ENCODE measurements around the gene ZMIZ1.
A peak's percentile ranks its signal among the peaks of the same experiment; 100 is the strongest.
"Not testable (repeated sequence)": the region's sequence is repeated elsewhere in the genome, so short reads cannot be mapped to it uniquely, and the experiment has no call there.

Gene ZMIZ1

DNA sequence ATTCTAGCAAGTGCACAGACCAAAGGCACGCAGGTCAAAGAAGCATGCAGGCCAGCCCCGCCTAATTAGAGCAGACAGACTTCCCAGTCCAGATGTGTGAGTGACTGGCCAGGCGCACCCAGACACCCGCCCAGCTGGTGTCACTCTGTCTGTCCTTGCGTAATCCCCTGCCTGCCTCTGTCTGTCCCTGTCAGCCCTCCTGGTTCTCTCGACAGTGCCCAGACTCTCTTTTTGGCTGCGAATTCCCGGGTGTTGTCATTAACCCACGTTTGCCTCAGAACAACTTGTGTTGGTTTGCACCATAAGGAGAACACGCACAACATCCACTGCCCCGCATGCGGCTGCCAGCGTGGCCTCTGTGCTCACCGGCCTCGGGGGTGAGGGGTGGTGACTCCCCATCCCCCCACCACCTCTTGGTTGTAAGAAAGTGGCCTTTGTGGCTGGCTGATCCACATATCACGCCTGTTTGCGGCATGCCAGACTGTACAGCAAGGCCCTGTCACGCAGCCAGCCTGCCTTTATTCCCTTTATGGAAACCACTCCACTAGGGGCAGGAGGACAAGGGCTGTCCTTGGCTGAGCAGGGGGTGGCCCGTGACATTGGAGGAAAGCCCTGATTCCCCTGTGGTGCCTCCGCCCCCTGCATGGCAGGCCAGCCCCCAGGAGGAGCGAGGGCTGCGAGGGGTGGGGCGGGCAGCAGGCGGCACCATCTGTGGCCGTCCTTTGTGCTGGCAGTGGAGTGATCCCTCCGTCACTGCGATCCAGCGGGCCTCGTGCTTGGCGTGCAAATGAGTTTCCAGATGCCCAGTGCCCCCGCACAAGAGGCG lies 205.7 kb downstream of the ZMIZ1 start:
- DNase-seq = peak; percentile 86

DNA sequence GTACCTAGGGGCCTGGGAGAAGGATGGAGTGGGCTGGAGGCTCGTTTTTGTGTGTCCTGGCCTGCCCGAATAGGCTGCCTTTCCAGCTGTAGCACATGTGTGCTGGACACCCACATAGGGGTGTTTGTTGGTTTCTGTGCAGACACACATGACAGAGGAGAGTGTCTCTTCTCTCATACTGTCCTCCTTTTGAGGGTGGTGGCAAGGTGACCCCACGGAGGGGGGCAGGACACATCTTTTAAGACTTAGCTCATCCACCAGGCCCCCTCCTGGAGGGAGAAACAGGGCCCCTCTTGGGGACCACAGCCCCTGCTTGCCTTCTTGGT lies 206.3 kb downstream of the ZMIZ1 start:
- no peak for DNase-seq

DNA sequence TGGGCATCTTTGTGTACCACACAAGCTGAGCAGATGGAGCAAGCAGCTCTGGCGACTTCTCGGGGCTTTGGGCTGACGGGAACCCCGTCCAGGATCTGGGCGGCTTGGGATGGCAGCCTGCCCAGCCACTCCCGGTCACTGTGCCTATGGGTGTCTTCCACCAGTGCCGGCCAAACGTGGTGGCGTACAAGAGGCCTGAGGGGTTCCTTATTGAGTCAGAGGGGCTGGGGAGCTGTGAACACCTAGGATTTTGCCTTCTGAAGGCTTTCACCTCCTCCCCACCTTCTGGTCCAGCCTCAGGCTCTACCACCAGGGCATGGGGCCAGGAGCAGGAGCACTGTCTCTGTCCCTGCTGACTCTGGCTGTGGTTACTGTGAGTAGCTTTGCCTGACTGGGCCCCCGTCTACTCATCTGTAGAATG lies 206.7 kb downstream of the ZMIZ1 start:
- DNase-seq = no peak

DNA sequence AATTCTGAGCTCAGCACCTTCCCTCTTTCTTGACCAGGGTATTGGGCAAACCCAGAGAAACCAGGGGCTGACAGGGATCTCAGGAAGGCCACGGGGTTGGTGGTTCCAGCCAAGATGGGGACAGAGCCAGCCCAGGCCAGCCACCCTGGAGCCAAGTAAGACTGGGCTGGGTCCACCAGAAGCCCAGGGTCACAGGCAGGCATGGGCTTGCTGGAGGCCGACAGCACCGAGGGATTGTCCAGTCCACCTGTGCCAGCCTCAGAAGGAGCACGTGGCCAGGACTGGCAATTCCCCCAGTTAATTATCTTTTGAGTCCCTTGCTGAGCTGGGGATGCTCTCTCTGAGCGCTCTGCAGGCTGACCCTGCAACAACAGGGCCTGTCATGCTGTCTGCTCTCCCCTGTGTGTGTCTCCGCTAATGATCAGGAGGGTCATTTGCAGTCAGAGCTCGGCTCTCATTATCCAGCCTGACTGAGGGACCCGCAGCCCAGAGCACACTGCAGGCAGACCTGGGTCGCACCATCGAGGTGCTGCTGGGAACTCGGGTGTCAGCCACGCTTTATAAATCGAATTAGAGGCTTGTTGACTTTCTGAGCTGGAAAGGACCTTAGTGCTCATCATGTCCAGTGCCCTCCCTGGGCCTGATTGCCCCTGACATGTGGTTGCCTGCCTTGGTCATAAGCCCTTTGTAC lies 209.0 kb downstream of the ZMIZ1 start:
- no peak for DNase-seq

DNA sequence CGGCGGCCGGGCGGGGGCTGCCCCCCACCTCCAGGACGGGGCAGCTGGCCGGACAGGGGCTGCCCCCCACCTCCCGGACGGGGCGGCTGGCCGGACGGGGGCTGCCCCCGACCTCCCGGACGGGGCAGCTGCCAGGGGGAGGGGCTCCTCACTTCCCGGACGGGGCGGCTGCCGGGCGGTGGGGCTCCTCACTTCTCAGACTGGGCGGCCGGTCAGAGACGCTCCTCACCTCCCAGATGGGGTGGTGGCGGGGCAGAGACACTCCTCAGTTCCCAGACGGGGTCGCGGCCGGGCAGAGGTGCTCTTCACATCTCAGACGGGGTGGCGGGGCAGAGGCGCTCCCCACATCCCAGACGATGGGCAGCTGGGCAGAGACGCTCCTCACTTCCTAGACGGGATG lies 210.3 kb downstream of the ZMIZ1 start:
- DNase-seq = not testable (repeated sequence)

DNA sequence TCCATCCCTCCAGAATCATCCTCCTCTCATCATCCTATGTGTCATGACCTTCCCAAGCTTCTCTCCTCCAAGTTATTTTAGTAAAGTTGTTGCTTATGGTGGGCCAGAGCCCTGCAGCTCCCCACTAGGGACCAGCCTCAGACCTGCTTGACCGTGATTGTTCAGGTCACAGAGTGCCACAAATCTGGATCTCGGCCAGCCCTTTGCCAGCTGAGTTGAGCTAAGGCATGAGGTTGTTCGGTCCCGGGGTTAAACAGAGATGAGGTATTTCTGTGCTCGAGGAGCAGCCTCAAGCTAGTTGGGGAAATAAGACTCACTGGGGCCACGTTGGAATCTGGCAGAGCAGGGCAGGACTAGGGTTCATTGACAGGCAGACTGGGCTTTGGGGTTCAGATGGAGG lies 212.2 kb downstream of the ZMIZ1 start:
- no peak for DNase-seq

DNA sequence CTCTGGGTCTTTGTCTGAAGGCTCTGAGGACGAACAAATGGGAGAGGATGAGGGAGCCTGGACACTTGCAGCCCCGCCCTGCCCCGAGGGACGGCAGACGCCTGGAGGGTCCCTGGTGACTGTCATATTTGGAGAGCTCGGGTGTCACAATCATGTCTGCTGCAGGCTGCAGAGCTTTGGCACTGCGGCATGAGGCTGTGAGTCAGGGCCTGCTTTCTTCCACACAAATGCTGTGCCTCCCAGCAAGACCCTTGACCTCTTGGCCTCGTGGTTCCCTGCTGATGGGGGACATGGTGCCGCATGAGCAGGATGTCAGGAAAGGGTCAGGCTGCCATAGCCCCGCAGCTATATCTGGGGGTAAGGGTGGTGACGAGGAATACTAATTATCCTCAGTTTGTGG lies 213.6 kb downstream of the ZMIZ1 start:
- DNase-seq = peak; percentile 83

DNA sequence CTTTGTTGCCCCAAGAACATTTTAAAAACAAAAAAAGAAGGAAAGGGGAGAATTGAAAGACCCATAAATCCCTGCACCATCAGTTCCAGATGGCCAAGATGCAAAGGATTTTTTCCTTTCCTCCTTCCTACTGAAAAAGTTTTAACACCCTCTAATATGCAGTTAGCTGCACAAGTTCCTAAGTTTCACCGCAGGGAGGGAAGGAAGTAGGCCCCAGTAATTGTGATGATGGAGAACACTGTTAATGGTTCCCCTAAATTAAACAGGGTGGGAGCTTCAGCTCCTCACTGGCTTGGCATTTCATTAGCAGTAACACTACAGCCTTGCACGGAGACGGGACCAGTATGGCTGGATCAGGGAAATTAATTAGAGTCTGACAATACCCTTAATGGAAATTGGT lies 214.8 kb downstream of the ZMIZ1 start:
- no peak for DNase-seq

DNA sequence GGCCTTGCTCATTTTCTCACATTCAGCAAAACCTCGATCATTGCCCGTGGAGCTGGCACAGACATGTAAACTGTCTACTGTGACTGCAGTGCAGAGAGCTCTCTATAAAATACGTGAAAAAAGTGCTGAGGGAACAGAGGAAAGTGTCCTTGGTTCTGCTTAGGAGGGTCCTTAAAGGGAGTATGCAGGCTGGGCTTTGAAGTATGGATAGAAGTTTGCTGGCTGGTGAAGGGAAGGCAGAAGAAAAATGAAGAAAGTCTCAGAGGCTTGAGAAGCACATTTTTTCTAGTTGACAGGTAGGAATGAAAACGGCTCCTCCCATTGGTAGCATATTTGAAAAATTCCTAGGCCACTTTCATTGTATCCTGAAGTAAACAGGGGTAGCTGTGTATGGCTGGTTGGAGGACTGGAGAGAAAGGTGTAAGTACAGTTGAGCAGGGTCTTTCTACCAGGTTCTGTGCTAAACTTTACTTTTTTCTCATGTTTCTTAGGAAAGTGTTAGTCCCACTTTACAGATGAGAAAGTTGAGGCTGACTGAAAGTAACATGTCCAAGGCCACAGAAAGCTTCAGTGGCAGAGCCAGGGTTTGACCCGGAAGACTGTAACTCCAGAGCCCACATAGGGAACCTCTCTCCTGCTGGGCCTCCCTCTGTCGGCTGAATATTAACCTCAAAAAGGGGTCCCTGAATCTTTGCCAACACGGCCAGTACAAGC lies 215.5 kb downstream of the ZMIZ1 start:
- no peak for DNase-seq

DNA sequence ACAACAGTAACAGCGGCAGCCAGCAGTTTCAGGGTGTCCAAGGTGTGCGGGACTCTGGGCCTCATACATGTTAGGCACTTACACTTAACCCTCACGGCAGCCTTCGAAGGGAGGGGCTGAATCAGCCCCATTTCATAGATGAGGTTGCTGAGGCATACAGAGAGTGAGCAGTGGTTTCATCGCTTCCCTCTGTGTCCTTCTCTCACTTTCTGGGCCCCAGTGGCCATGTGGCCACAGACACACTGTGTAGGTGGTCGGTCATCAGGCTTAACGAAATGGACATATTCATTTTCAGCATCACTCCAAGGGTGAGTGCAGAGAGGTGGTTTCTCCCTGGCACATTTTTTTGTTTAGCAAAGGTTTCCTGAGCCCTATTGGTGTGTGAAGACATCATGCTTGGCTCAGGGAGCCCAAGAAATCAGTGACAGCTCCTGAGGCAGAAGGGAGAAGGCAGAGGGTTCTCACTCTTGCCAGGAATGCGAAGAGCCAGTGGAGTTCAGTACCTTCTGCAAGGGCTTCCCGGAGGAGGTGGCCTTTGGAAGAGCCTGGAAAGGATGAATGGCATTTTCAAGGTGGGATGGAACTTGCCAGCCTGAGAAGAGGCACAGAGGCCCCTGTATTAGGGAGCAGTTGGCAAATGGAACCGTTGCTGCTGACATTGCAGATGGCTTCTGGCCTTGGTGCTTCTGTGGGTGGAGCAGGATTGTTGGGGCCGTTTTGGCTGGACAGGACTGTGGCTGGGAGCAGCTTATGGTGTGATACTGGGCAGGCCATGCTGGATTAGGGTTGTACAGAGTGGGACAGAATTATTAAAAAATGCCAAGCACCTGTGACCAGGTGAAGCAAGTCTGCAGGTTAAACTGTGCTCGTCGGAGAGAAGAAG lies 216.8 kb downstream of the ZMIZ1 start:
- DNase-seq = no peak

DNA sequence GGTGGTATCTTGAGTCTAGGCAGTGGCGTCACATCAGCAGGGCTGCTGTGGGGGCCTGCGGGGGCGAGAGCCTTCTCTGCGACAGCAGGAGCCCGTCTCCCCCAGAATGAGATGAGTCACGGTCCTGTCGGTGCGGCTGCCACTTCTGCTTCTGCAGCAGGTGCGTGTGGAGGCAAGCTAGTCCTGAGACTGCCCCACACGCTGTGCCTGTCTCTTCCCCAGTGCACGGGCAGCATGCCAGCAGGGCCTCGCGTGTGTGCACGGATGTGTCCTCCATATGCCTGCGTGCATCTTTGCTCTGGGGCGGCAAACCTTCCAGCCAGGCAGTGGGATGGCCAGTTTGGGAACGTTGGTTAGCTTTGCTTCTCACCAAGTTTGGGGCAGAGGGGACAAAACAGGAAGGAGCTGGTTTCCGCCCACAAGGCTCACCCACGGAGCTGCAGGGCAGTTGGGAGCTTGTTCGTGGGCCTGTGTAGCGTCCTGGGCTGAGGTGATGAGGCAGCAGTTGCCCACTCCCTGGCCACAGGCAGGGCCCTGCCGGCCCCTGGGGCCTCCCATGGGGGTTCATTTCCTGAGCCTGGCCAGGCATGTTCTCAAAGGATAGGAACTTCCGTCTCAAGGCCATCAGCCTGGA lies 217.7 kb downstream of the ZMIZ1 start:
- no peak for DNase-seq

DNA sequence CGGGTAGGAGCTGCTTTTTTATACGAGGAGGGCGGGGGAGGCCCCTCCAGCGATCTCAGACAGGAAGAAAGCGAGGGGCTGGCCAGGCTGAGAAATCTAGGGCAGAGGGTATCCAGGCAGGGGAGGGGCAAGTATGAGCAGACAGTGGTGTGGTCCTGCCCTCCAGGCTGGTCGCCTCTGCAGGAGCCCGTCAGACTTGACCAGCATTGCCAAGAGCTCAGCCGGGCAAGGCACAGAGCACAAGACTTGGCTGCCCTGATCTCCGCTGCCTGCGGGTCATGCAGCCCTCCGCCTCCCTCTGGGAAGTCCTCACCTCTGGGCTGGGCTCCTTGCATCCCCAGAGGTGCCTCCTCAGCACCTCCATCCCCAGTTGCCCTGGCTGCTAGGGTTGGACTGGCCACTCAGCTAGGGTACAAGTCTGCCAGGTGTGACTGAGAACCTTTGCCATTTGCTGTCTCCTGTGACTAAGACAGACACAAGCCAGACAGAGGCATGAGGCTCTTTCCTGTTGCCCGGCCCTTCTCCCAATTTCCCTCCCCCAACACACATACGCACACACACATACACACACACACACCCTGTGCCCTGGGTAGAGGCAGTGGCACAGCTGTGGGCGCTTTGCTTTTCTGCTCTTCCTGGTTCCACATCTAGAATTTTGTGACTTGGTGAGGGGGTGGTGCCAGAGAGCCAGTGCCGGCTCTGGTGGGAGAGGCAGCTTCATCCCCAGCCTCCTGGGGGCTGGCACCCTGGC lies 219.4 kb downstream of the ZMIZ1 start:
- DNase-seq = no peak

DNA sequence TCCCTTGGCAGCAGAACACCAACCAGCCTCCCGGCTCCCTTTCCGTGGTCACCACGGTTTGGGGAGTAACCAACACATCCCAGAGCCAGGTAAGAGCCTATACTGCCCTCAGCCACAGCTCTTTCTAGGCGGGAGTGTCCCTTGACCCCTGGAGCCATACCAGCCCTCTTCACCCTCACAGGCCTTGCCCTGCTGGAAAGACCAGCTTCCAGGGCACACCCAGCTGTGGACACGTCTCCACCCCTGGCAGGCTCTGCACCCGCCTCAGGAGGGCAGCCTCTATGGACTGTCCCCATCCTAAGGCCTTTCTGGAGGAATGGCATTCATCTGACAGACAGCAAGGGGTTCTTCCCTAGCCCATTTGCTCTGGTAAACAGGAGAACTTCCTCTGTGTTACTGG lies 221.0 kb downstream of the ZMIZ1 start:
- DNase-seq = no peak

DNA sequence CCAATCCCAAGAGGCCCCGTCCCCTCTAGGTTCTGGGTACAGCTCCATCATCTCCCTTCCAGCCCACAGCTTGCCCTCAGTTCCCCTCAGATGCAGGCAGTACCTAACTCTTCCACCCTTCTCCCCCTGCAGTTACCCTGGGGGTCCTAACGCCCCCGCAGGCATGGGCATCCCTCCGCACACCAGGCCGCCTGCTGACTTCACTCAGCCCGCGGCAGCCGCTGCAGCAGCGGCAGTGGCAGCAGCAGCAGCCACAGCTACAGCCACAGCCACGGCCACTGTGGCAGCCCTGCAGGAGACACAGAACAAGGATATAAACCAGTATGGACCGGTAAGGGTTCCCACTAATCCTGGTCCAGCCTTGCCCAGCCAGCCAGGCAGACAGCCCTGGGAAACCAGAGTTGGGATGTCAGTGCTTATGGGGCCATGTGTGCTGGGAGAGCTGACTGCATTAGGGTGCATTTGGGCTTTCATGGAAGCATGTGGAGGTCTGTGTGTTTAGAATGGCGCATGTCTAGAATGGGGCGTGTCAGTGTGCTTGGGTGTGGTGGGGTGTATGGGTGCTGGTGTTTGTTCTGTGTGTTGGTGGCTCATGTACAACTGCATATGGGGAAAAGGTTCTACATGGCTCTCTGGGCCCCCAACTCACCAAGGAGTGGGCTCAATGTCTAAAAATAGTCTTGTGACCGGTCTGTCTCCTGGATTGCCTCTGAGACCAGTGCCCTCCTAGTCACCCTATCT lies 223.4 kb downstream of the ZMIZ1 start:
- no peak for DNase-seq

DNA sequence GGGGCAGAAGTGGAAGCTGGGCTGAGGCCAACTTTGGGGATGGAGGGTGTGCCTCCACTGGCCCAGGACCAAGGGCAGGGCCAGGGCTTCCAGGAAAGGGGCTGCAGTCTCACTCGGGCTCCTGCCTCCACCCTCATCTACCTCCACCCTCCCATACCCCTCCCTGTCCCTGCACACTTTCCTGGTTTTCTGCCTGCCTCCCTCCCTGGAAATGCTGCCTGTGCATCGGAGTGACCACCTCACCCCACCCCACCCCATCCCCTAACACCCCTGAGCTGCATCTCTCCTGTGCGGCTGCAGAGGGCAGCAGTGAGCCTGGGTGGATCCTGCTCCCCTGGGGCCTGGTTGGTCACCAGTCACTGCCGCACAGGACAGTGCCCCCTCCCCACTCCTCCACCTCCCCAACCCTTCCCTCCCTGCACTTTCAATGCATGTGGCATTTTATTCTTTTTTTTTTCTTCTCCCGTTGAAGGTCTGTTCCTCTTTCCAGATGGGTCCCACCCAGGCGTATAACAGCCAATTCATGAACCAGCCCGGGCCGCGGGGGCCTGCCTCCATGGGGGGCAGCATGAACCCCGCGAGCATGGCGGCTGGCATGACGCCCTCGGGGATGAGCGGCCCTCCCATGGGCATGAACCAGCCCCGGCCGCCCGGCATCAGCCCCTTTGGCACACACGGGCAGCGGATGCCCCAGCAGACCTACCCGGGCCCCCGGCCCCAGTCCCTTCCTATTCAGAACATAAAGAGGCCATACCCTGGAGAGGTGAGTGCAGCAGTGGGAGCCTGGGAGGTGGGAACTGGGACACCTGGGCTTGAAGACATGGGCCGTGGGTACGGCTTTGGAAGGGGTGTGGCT lies 224.4 kb downstream of the ZMIZ1 start:
- peak; percentile 69 for DNase-seq

DNA sequence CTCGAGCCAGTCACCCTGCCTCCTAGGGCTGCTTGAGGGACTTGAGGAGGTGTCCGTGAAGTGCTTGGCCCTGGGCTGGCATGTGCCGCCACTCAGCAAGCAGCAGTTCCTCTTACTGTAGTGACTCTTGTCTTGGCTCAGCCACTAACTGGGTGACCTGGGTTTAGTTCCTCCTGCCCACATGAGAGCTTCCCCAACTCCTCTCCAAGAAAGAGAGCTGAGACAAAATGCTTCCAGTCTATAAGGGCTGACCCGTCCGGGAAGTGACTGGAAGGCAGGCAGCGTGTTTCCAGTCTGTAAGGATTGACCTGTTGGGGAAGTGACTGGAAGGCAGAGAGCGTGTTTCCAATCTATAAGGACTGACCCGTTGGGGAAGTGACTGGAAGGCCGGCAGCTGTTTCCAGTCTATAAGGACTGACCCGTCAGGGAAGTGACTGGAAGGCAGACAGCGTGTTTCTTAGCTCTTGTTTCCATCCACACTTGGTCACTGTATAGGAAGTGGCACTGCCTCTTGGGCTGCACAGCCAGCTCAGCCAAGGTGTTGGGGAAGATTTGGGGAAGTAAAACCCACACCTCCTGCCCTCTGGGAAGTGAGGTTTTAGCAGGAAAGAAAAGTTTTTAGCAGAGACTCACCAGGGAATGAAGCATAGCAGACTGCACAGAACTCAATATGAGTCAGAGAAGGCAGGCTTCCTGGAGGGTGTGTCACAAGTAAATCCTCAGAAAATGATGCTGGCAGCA lies 225.2 kb downstream of the ZMIZ1 start:
- DNase-seq = no peak

DNA sequence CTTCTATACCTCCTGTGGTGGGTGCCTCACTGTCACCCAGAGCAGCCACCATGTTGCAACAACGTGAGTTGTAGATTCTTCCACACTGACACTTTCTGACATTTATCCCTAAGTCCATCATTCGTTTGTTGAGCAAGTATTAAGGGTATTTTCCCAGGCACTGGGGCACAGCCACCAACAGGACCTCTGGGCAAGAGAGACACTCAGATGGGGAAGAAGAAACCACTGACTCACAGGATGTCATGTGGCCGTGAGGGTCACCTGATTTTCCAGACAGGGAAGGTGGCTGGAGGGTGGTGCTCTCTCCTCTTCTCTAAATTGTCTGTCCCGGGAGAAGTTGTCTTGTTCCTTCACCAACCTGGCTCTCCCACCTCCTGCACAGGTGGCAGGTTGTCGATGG lies 226.8 kb downstream of the ZMIZ1 start:
- DNase-seq = no peak

DNA sequence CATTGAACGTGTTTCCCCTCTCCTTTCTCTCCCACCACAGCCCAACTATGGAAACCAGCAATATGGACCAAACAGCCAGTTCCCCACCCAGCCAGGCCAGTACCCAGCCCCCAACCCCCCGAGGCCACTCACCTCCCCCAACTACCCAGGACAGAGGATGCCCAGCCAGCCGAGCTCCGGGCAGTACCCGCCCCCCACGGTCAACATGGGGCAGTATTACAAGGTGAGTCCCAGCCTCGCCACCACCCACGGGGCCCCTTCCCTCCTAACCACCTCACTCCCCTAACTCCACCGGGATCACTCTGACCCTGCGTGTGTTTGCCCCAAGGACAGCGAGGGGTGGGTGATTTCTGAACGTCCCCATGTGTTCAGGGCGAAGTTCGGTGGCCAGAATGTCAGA lies 227.7 kb downstream of the ZMIZ1 start:
- DNase-seq = no peak
